NCI-H1417 (cell line): ENCODE measurements around the gene LRRC59.
"Not testable (repeated sequence)": the region's sequence is repeated elsewhere in the genome, so short reads cannot be mapped to it uniquely, and the experiment has no call there.

Experiments
- DNase-seq, 3 experiments: peaks; one replicate each; lab custom pipeline; 2025; lab: John Stamatoyannopoulos, UW

LRRC59 gene

GRCh38 chr17:50424996-50425681 is 27.8 kb upstream of the LRRC59 start:
- no peak for DNase-seq

GRCh38 chr17:50424246-50424995 is 27.1 kb upstream of the LRRC59 start:
- no peak for DNase-seq

- peak; percentile 8 to 73 (median 69) for DNase-seq
These were observed 26.3 kb upstream of the LRRC59 start for GRCh38 chr17:50423553-50424159.

GRCh38 chr17:50422738-50423137 is 25.4 kb upstream of the LRRC59 start:
- no peak for DNase-seq

GRCh38 chr17:50421308-50422051 is 24.2 kb upstream of the LRRC59 start:
- DNase-seq = no peak

GRCh38 chr17:50420419-50421112 is 23.2 kb upstream of the LRRC59 start:
- no peak for DNase-seq

- DNase-seq = not testable (repeated sequence)
These were observed 22.3 kb upstream of the LRRC59 start for GRCh38 chr17:50419577-50419976.

- no peak for DNase-seq
These were observed 17.5 kb upstream of the LRRC59 start for GRCh38 chr17:50414808-50415207.

GRCh38 chr17:50412188-50412732 is 14.9 kb upstream of the LRRC59 start:
- DNase-seq = no peak

- no peak for DNase-seq
These were observed 10.6 kb upstream of the LRRC59 start for GRCh38 chr17:50407921-50408320.

- DNase-seq = no peak
These were observed 9.3 kb upstream of the LRRC59 start for GRCh38 chr17:50406578-50406977.

- not testable (repeated sequence) for DNase-seq
These were observed 8.0 kb upstream of the LRRC59 start for GRCh38 chr17:50405351-50405750.

GRCh38 chr17:50399591-50399990 is 2.3 kb upstream of the LRRC59 start:
- not testable (repeated sequence) for DNase-seq

- DNase-seq = not testable (repeated sequence)
These were observed 1.3 kb upstream of the LRRC59 start for GRCh38 chr17:50398672-50399071.

GRCh38 chr17:50397919-50398285 is 579 bp upstream of the LRRC59 start:
- DNase-seq = no peak

GRCh38 chr17:50396261-50397110 is 837 bp downstream of the LRRC59 start:
- peak; percentile 26 to 65 (median 58) for DNase-seq

GRCh38 chr17:50394711-50395110 is 2.6 kb downstream of the LRRC59 start:
- DNase-seq = no peak

- no peak for DNase-seq
These were observed 3.6 kb downstream of the LRRC59 start for GRCh38 chr17:50393700-50394099.

GRCh38 chr17:50392621-50393020 is 4.7 kb downstream of the LRRC59 start:
- no peak for DNase-seq

GRCh38 chr17:50389534-50389933 is 7.8 kb downstream of the LRRC59 start:
- no peak for DNase-seq

GRCh38 chr17:50388728-50389127 is 8.6 kb downstream of the LRRC59 start:
- DNase-seq = no peak
